Daoy (cell line): Measurements from ENCODE around the gene JUNB. TPM values are rescaled to one million over a fixed set of nuclear protein-coding genes. Genes with fewer than 3 reads are reported as not detected.

ENCODE experiments used
- DNase-seq: peaks from one replicate; pipeline ENCODE4 v3.0.0-alpha.2; 2015; ENCODE audit warnings: low read depth
- total RNA-seq: library from RNA; depleted of rRNA; stranded (reverse); fragments of >200 nt; shearing (Covaris generic); gene quantifications from 2 replicates; pipeline ENCODE4 v1.2.3, GENCODE V29; 2014; rRNA removed

JUNB gene
- total RNA-seq, 1 experiment from 2014 or later: 66.6 TPM

GRCh38 chr19:12842511-12842910, 51.2 kb downstream of the JUNB start:
- no peak for DNase-seq

Other genes starting within 250 kb of the JUNB start
- gene ZNF564, start 240.0 kb upstream of the JUNB start, total RNA-seq: 3.1 and 6.5 TPM in 2 replicates
- gene ZNF490, start 180.7 kb upstream of the JUNB start, total RNA-seq: 3.5 and 4.5 TPM in 2 replicates
- gene ZNF791, start 180.6 kb upstream of the JUNB start, total RNA-seq: 9.0 and 11.9 TPM in 2 replicates
- gene MAN2B1, start 124.7 kb upstream of the JUNB start, total RNA-seq: 18.0 and 20.7 TPM in 2 replicates
- gene WDR83, start 124.7 kb upstream of the JUNB start, total RNA-seq: 9.0 and 10.6 TPM in 2 replicates
- 105 and 132 TPM in 2 replicates for gene DHPS, start 109.6 kb upstream of the JUNB start, total RNA-seq
- not detected in 2 replicates for gene GNG14, start 103.5 kb upstream of the JUNB start, total RNA-seq
- gene FBXW9, start 94.9 kb upstream of the JUNB start, total RNA-seq: 14.2 and 14.6 TPM in 2 replicates
- gene TNPO2, start 67.6 kb upstream of the JUNB start, total RNA-seq: 18.2 and 24.0 TPM in 2 replicates
- gene TRIR, start 56.8 kb upstream of the JUNB start, total RNA-seq: 274 and 313 TPM in 2 replicates
- 78.9 and 111 TPM in 2 replicates for gene GET3, start 54.0 kb upstream of the JUNB start, total RNA-seq
- gene BEST2, start 39.7 kb upstream of the JUNB start, total RNA-seq: not detected in 2 replicates
- gene HOOK2, start 15.9 kb upstream of the JUNB start, total RNA-seq: 5.1 and 11.0 TPM in 2 replicates
- gene PRDX2, start 10.3 kb downstream of the JUNB start, total RNA-seq: 81.7 and 99.3 TPM in 2 replicates
- not detected in 2 replicates for gene THSD8, start 10.6 kb downstream of the JUNB start, total RNA-seq
- gene RNASEH2A, start 15.1 kb downstream of the JUNB start, total RNA-seq: 75.8 and 76.9 TPM in 2 replicates
- gene RTBDN, start 43.1 kb downstream of the JUNB start, total RNA-seq: not detected in 2 replicates
- gene MAST1, start 47.0 kb downstream of the JUNB start, total RNA-seq: 0.11 and 0.57 TPM in 2 replicates
- gene DNASE2, start 90.0 kb downstream of the JUNB start, total RNA-seq: 13.7 and 19.3 TPM in 2 replicates
- gene KLF1, start 95.7 kb downstream of the JUNB start, total RNA-seq: not detected in 2 replicates
- gene GCDH, start 99.7 kb downstream of the JUNB start, total RNA-seq: 47.0 and 91.3 TPM in 2 replicates
- gene SYCE2, start 127.8 kb downstream of the JUNB start, total RNA-seq: 0.63 TPM in 1 of 2 replicates, not detected in the other
- gene FARSA, start 142.2 kb downstream of the JUNB start, total RNA-seq: 105 and 122 TPM in 2 replicates
- gene CALR, start 147.1 kb downstream of the JUNB start, total RNA-seq: 961 and 1,048 TPM in 2 replicates
- 125 and 151 TPM in 2 replicates for gene RAD23A, start 154.4 kb downstream of the JUNB start, total RNA-seq
- 75.8 and 80.8 TPM in 2 replicates for gene GADD45GIP1, start 165.7 kb downstream of the JUNB start, total RNA-seq
- gene DAND5, start 178.1 kb downstream of the JUNB start, total RNA-seq: not detected in 2 replicates
- 8.3 and 9.9 TPM in 2 replicates for gene NFIX, start 204.0 kb downstream of the JUNB start, total RNA-seq